Duodenal mucosa (tissue), 2 donors: ENCODE results near the gene CLDN24.

Source experiments
- H3K27ac ChIP-seq: one replicate; pipeline ENCODE4 v1.7.0; 2013; ENCODE audit warnings: low read depth, low read length
- H3K27me3 ChIP-seq, 2 donors: one replicate each; pipeline ENCODE4 v1.7.0; 2013; ENCODE audit warnings: low read length in 2 of 2, control low read depth in 1 of 2; ENCODE audit not compliant: insufficient read depth in 2 of 2, control insufficient read depth in 1 of 2
- H3K36me3 ChIP-seq, 2 donors: one replicate each; pipeline ENCODE4 v1.7.0; 2013; ENCODE audit warnings: low read length in 2 of 2, control low read depth in 1 of 2; ENCODE audit not compliant: insufficient read depth in 2 of 2, control insufficient read depth in 1 of 2
- H3K4me1 ChIP-seq, 2 donors: one replicate each; pipeline ENCODE4 v1.7.0; 2013; ENCODE audit warnings: low read length in 2 of 2, control low read depth in 1 of 2; ENCODE audit not compliant: insufficient read depth in 2 of 2, control insufficient read depth in 1 of 2
- H3K4me3 ChIP-seq, 2 donors: one replicate each; pipeline ENCODE4 v1.7.0; 2013; ENCODE audit warnings: low read length in 2 of 2, low read depth in 1 of 2
- H3K9ac ChIP-seq, 2 donors: one replicate each; pipeline ENCODE4 v1.7.0; 2013; ENCODE audit warnings: low read length in 2 of 2, low read depth in 1 of 2
- H3K9me3 ChIP-seq, 2 donors: one replicate each; pipeline ENCODE4 v1.7.0; 2013; ENCODE audit warnings: low read length in 2 of 2, control low read depth in 1 of 2; ENCODE audit not compliant: control insufficient read depth in 1 of 2

CLDN24 gene

GRCh38 chr4:183322326-183322725 is at the start of gene CLDN24:
CLDN24 (minus strand) TSS chr4:183322426; CDS start chr4:183322426, 0 bp downstream.
- Histone ChIP-seq H3K9ac (no peak within 1 kb of the TSS), H3K27me3 (no peaks in the 10 kb centered on the region), H3K9me3 (no peaks in the 10 kb centered on the region), H3K27ac (no peak within 1 kb of the TSS), H3K4me1 (no peaks in the 10 kb centered on the region), H3K36me3 (no peaks in the 10 kb centered on the region), H3K4me3 (no peak within 1 kb of the TSS)

DNA sequence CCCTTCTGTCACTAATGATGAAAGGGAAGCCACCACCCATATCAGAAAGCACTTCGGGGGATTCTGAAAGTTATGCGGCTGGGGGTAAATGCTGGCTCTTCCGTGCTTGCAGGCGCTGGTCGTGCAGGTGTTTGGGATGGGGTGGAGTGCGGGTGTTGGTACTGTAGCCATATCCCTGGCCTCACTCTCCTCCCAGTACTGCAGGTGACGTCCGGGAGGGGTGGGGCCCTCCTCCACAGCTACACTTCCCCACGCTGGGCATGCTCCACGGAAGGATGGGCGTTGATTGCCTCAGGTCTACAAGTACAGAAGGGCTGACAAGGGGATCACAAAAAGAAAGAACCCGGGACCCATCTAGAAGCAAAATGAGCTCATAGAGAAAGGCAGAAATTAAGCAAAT is 48.6 kb upstream of the CLDN24 start:
- Histone ChIP-seq H3K36me3 (no peaks in the 10 kb centered on the region), H3K4me3 (no peak overlapping the region), H3K9ac (no peak overlapping the region), H3K27me3 (no peaks in the 10 kb centered on the region), H3K27ac (no peak overlapping the region), H3K9me3 (peaks cover 0 to 8% of the 10 kb centered on the region in 2 donors), H3K4me1 (peaks cover 0 to 2% of the 10 kb centered on the region in 2 donors)

- H3K36me3 ChIP-seq = no peaks in the 10 kb centered on the region
- no peak overlapping the region for H3K27ac ChIP-seq
- H3K4me1 ChIP-seq = peaks cover 3 to 4% of the 10 kb centered on the region in 2 donors
- H3K27me3 ChIP-seq = no peaks in the 10 kb centered on the region
- no peak overlapping the region for H3K9ac ChIP-seq
- H3K4me3 ChIP-seq = no peak overlapping the region
- peaks cover 0 to 8% of the 10 kb centered on the region in 2 donors for H3K9me3 ChIP-seq
Measured at GRCh38 chr4:183369073-183369472, 46.8 kb upstream of the CLDN24 start.

DNA sequence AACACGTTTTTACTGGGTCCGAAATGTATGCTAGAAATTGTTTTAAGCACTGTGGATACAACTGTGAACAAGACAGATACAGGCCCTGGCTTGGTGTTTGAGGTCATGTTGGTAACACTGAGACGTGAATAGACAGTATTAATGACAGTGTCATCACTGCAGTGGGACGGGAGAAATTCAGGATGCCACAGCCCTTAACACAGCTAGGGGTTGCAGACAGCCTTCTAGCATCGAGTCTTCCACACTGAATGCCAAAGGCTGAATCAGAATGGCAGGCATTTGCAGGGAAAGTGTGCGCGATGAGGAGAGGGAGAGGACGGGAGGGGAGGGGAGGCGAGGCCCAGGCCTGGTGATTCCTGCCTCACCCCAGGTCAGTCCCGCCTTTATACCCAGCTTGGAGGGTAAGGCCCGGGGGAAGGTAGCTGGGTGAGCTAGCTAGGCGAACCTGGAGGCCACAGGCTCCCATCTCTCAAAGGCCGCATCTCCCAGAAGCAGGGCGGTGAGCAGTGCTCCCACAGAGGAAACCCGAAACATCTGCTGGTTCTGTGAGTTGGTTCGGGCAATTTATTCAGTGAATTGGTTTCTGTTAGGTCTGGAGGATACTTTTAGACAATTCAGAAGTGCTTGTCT is 44.1 kb upstream of the CLDN24 start:
- Histone ChIP-seq H3K4me1 (peaks cover 3 to 4% of the 10 kb centered on the region in 2 donors), H3K27me3 (no peaks in the 10 kb centered on the region), H3K36me3 (no peaks in the 10 kb centered on the region), H3K9me3 (no peaks in the 10 kb centered on the region), H3K27ac (no peak overlapping the region), H3K9ac (no peak overlapping the region), H3K4me3 (no peak overlapping the region)

GRCh38 chr4:183364025-183364424 is 41.8 kb upstream of the CLDN24 start:
- Histone ChIP-seq H3K4me3 (no peak overlapping the region), H3K27ac (no peak overlapping the region), H3K9ac (no peak overlapping the region), H3K4me1 (peaks cover 3 to 4% of the 10 kb centered on the region in 2 donors), H3K27me3 (no peaks in the 10 kb centered on the region), H3K9me3 (no peaks in the 10 kb centered on the region), H3K36me3 (no peaks in the 10 kb centered on the region)

DNA sequence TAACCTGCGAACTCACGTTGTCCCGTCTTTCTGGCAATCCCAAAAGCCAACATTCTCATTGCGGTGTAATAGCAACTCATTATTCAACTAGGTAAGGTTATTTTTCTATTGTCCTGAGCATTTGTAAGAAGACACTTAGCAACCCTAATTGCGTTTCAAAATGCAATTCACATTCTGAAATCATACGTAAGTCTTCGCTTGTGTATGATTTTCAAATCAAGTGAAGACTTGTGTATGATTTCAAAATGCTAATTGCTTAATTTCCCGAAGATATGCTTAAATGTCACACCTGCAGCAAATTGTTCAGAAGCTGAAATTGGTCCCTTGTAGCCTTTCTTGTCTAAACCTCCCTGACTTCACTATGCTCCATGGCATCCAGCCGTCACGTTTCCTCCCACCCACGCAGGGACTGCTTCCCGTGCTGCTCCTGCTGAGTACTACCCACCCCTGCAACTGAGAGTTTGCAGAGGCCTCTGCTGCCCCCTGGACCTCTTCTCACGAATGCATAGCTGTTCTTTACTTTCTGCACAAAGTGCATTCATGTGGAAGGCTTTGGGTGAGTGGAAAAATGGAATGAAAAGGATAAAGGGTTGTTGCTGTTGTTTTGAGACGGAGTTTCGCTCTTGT is 40.8 kb upstream of the CLDN24 start:
- Histone ChIP-seq H3K27me3 (no peaks in the 10 kb centered on the region), H3K4me3 (no peak overlapping the region), H3K9me3 (no peaks in the 10 kb centered on the region), H3K36me3 (no peaks in the 10 kb centered on the region), H3K27ac (no peak overlapping the region), H3K4me1 (peaks cover 3 to 4% of the 10 kb centered on the region in 2 donors), H3K9ac (no peak overlapping the region)

DNA sequence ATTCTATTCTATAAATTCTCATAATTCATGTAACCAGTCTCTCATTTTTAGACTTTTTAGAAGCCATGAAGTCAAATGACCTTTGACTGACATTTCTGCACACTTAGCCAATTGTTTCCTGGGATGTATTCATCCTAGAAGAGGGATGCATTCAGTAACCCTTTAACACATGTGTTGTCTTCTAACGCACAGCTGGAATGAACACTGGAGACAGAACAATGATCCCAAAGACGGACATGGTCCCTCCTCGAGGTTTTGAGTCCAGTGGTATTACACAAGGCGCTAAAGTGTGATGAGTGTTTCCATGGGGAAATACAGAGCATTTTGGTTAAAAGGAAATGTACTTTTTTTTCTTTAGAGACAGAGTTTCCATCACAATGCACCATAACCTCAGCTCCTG is 39.8 kb upstream of the CLDN24 start:
- Histone ChIP-seq H3K4me1 (peaks cover 3 to 7% of the 10 kb centered on the region in 2 donors), H3K27ac (no peak overlapping the region), H3K4me3 (no peak overlapping the region), H3K36me3 (no peaks in the 10 kb centered on the region), H3K9me3 (no peaks in the 10 kb centered on the region), H3K9ac (no peak overlapping the region), H3K27me3 (no peaks in the 10 kb centered on the region)

DNA sequence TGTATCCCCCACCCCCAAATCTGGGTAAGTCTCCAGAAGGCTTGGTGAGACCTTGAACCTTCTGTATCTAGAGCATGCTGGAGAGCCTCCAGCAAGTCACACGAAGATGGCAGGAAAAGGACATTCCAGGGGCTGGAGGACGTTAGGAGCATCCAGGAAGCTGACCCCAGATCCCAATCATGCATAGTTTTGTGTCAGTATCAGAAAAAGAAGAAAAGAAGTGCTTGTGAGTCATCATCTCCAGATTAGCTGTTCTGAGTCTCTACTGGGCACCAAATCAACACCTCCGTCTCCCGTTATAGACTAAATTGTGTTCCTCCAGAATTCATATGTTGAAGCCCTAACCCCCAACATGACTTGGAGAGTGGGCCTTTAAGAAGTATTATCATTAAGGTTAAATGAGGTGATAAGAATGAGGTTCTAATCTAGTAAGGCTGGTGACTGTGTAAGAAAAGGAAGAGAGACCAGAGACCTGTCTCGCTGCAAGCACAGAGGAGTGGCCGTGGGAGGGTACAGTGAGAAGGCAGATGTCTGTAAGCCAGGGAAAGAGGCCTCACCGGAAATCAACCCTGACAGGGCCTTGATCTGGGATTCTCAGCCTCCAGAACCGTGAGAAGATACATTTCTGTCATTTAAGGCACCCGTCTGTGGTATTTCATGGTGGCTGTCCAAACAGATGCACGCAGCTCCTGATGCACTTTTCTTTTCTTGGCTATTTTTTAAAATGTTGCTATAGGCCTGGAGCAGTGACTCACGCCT is 38.1 kb upstream of the CLDN24 start:
- Histone ChIP-seq H3K27me3 (no peaks in the 10 kb centered on the region), H3K9ac (no peak overlapping the region), H3K4me3 (no peak overlapping the region), H3K36me3 (no peaks in the 10 kb centered on the region), H3K9me3 (no peaks in the 10 kb centered on the region), H3K27ac (no peak overlapping the region), H3K4me1 (peaks cover 9 to 23% of the 10 kb centered on the region in 2 donors)

GRCh38 chr4:183358215-183358755 is 36.1 kb upstream of the CLDN24 start:
- no peak overlapping the region for H3K27ac ChIP-seq
- no peak overlapping the region for H3K4me3 ChIP-seq
- H3K9ac ChIP-seq = no peak overlapping the region
- peaks cover 9 to 31% of the 10 kb centered on the region in 2 donors for H3K4me1 ChIP-seq
- H3K27me3 ChIP-seq = no peaks in the 10 kb centered on the region
- H3K36me3 ChIP-seq = no peaks in the 10 kb centered on the region
- no peaks in the 10 kb centered on the region for H3K9me3 ChIP-seq
